A549 (cell line): ENCODE results near the gene PPP2R3A. TPM values are rescaled to one million over a fixed set of nuclear protein-coding genes. Genes with fewer than 3 reads are reported as not detected.

Source experiments
- ATAC-seq, 2 experiments: fragments of 200-7000 bp in 1 of 2; fragments of >200 bp in 1 of 2; cut with Nextera tagmentation in 1 of 2; cut with Tn5 transposase in 1 of 2; 3 replicates each; pipeline versions ENCODE4 v1.8.0 to v1.9.1; 2018 to 2020; ENCODE audit warnings: mild to moderate bottlenecking in 1 of 2, moderate library complexity in 1 of 2
- CTCF ChIA-PET: fragments of 300-600 bp; sonication (Branson Sonifier 250); formaldehyde crosslinking; extraction: SDS; loops from one replicate; lab custom pipeline; 2021; ENCODE audit warnings: antibody characterized with exemption, inconsistent platforms; lab: Yijun Ruan, JAX
- POLR2A ChIA-PET: fragments of 350-600 bp; formaldehyde crosslinking; extraction: SDS; loops from one replicate; lab custom pipeline; 2021; ENCODE audit warnings: antibody characterized with exemption, inconsistent platforms; lab: Yijun Ruan, JAX
- DNase-seq, 2 experiments: peaks; one replicate each; pipeline versions ENCODE4 v3.0.0 to v3.0.0-alpha.2; 2011 to 2016; ENCODE audit warnings: low read depth in 1 of 2, low spot score in 1 of 2
- FAIRE-seq: peaks from 2 replicates; lab custom pipeline; 2011; peaks lifted over from hg19 to GRCh38; lab: Jason Lieb, UNC
- H3K27ac ChIP-seq, 2 experiments: fragments of >200 bp; sonication (Bioruptor Twin); formaldehyde crosslinking; 3 replicates each; pipeline ENCODE4 v1.5.1; 2016 to 2017
- H3K4me1 ChIP-seq: fragments of >200 bp; sonication (Bioruptor Twin); formaldehyde crosslinking; 3 replicates; pipeline ENCODE4 v1.6.1; 2016
- H3K4me2 ChIP-seq: fragments of >200 bp; sonication (Bioruptor Twin); formaldehyde crosslinking; 3 replicates; pipeline ENCODE4 v1.6.1; 2016
- H3K4me3 ChIP-seq: fragments of >200 bp; sonication (Bioruptor Twin); formaldehyde crosslinking; 3 replicates; pipeline ENCODE4 v1.5.1; 2016
- H3K9me3 ChIP-seq: fragments of >200 bp; sonication (Bioruptor Twin); formaldehyde crosslinking; 3 replicates; pipeline ENCODE4 v1.6.1; 2016
- BCL3 ChIP-seq: fragments of >200 bp; sonication (Bioruptor Twin); formaldehyde crosslinking; IDR thresholded peaks from 3 replicates; pipeline ENCODE4 v1.6.1; 2016
- BHLHE40 ChIP-seq: IDR thresholded peaks from 2 replicates; pipeline ENCODE4 v1.6.1; 2012; ENCODE audit warnings: low read depth, low read length, inconsistent platforms
- CBX2 ChIP-seq: fragments of 200-600 bp; sonication (generic); IDR thresholded peaks from 2 replicates; pipeline ENCODE4 v1.6.1; 2016; ENCODE audit warnings: low read depth, mild to moderate bottlenecking, borderline replicate concordance
- CHD2 ChIP-seq: fragments of 150-350 bp; IDR thresholded peaks from 2 replicates; pipeline ENCODE4 v1.6.1; 2014; ENCODE audit warnings: low read length; ENCODE audit not compliant: partially characterized antibody
- CHD4 ChIP-seq: fragments of 200-600 bp; sonication (generic); IDR thresholded peaks from 2 replicates; pipeline ENCODE4 v1.6.1; 2016; ENCODE audit warnings: antibody characterized with exemption, mild to moderate bottlenecking, borderline replicate concordance
- EP300 ChIP-seq, 2 experiments: fragments of >200 bp; sonication (Bioruptor Twin); formaldehyde crosslinking; IDR thresholded peaks; 2 replicates in 1 of 2; 3 replicates in 1 of 2; pipeline ENCODE4 v1.6.1; 2016 to 2017
- FOSB ChIP-seq: fragments of 250-450 bp; sonication (Bioruptor Pico); IDR thresholded peaks from 2 replicates; pipeline ENCODE4 v1.5.0; 2020; ENCODE audit warnings: mild to moderate bottlenecking, moderate library complexity
- FOSL2 ChIP-seq, 2 experiments: fragments of 450-650 bp in 1 of 2; fragments of >200 bp in 1 of 2; sonication (Bioruptor Twin) in 1 of 2; formaldehyde crosslinking; IDR thresholded peaks; 2 replicates each; pipeline versions ENCODE4 v1.5.0 to v1.6.1; 2016 to 2020; ENCODE audit warnings: mild to moderate bottlenecking in 1 of 2, moderate library complexity in 1 of 2
- HOXA7 ChIP-seq: fragments of 250-450 bp; sonication (Bioruptor Pico); IDR thresholded peaks from 2 replicates; pipeline ENCODE4 v1.5.0; 2020; ENCODE audit warnings: mild to moderate bottlenecking, moderate library complexity
- MAFK ChIP-seq: fragments of 450-650 bp; IDR thresholded peaks from 2 replicates; pipeline ENCODE4 v1.6.1; 2014; ENCODE audit not compliant: partially characterized antibody
- NPAS2 ChIP-seq: fragments of 250-450 bp; sonication (Bioruptor Pico); IDR thresholded peaks from 2 replicates; pipeline ENCODE4 v1.8.0; 2022; ENCODE audit warnings: mild to moderate bottlenecking, moderate library complexity, borderline replicate concordance
- NR3C1 ChIP-seq: fragments of >200 bp; sonication (Bioruptor Twin); formaldehyde crosslinking; IDR thresholded peaks from 3 replicates; pipeline ENCODE4 v1.6.1; 2017
- RAD21 ChIP-seq, 2 experiments: fragments of >200 bp in 1 of 2; sonication (Bioruptor Twin) in 1 of 2; formaldehyde crosslinking in 1 of 2; IDR thresholded peaks in 1 of 2; conservative IDR thresholded peaks in 1 of 2; 2 replicates in 1 of 2; 3 replicates in 1 of 2; pipeline ENCODE4 v1.6.1; 2012 to 2018; ENCODE audit warnings: inconsistent platforms in 1 of 2
- RCOR1 ChIP-seq: fragments of 150-350 bp; IDR thresholded peaks from 2 replicates; pipeline ENCODE4 v1.6.1; 2014; ENCODE audit warnings: antibody characterized with exemption, low read length, low read depth
- RFX5 ChIP-seq: fragments of 450-650 bp; IDR thresholded peaks from 2 replicates; pipeline ENCODE4 v1.7.1; 2014; ENCODE audit warnings: antibody characterized with exemption, mild to moderate bottlenecking, moderate library complexity
- SMC3 ChIP-seq: fragments of >200 bp; sonication (Bioruptor Twin); formaldehyde crosslinking; IDR thresholded peaks from 3 replicates; pipeline ENCODE4 v1.6.1; 2018; ENCODE audit warnings: inconsistent platforms
- TP53 ChIP-seq: fragments of 250-450 bp; sonication (Bioruptor Pico); IDR thresholded peaks from 2 replicates; pipeline ENCODE4 v1.5.0; 2021; ENCODE audit warnings: mild to moderate bottlenecking, moderate library complexity
- ZC3H11A ChIP-seq: fragments of 450-650 bp; IDR thresholded peaks from 2 replicates; pipeline ENCODE4 v1.6.1; 2014; ENCODE audit warnings: antibody characterized with exemption, mild to moderate bottlenecking
- ZFP36 ChIP-seq: fragments of 450-650 bp; IDR thresholded peaks from 2 replicates; pipeline ENCODE4 v1.6.1; 2014; ENCODE audit warnings: borderline replicate concordance; ENCODE audit not compliant: partially characterized antibody
- ZSCAN20 ChIP-seq: fragments of 250-450 bp; sonication (Bioruptor Pico); IDR thresholded peaks from 2 replicates; pipeline ENCODE4 v1.8.0; 2022; ENCODE audit warnings: mild to moderate bottlenecking, moderate library complexity
- WGBS: methylation state at CpG from one replicate; pipeline ENCODE4 v1.1.6; 2017; ENCODE audit errors: missing lambda C conversion rate; 5-methylcytosine and 5-hydroxymethylcytosine counted together
- polyA plus RNA-seq, 4 experiments: library from polyadenylated mRNA; depleted of rRNA in 3 of 4; stranded (reverse); fragments of >200 nt; fragmentation: RNase III in 1 of 4; extraction: RNeasy Plus Mini Kit Qiagen cat#74134 plus additional on column Dnase treatment in 1 of 4; gene quantifications; 2 replicates in 3 of 4; 3 replicates in 1 of 4; pipeline ENCODE4 v1.2.3, GENCODE V29; 2011 to 2017
- TF ChIP-seq, protein P1 (sequence below): fragments of 150-350 bp; IDR thresholded peaks from 2 replicates; pipeline ENCODE4 v1.6.1; 2014; ENCODE audit warnings: low read depth, mild to moderate bottlenecking, low read length
- TF ChIP-seq, protein P2 (sequence below): IDR thresholded peaks from 2 replicates; pipeline ENCODE4 v1.6.1; 2012

PPP2R3A gene
- polyA plus RNA-seq, 2 of the 4 experiments (the other 2 are of a cell fraction) = 1.9 to 3.2 TPM

GRCh38 chr3:136192831-136193230 lies 227.3 kb downstream of the PPP2R3A start:
- DNase-seq (no peak), ATAC-seq (no peak), FAIRE-seq (no peak)
- POLR2A ChIA-PET = interaction anchor here (0.7 kb wide), 1 partner anchor 14 kb away, joined by 3 read pairs; no protein-coding TSS in a partner anchor
- WGBS = 10% methylated on average over 2 of the region's 2 CpGs
- H3K4me1 ChIP-seq = peaks cover 22% of the 10 kb centered on the region
- CTCF ChIA-PET = no interaction called here
- H3K27ac ChIP-seq = 0 out of 6 replicates have a peak overlapping the region, but pooled peaks of 1 of the 2 experiments have one; percentile 8
- peak overlapping the region; percentile 91 for H3K4me2 ChIP-seq
- TF ChIP-seq ZSCAN20 (CRISPR knock-in tag) (no peak), CBX2 (no peak), ZFP36 (no peak), CHD4 (no peak), EP300 (IDR thresholded peaks at IDR 0.05) (no peak)
- H3K9me3 ChIP-seq = no peaks in the 10 kb centered on the region
- peak overlapping the region; percentile 82 for H3K4me3 ChIP-seq

DNA sequence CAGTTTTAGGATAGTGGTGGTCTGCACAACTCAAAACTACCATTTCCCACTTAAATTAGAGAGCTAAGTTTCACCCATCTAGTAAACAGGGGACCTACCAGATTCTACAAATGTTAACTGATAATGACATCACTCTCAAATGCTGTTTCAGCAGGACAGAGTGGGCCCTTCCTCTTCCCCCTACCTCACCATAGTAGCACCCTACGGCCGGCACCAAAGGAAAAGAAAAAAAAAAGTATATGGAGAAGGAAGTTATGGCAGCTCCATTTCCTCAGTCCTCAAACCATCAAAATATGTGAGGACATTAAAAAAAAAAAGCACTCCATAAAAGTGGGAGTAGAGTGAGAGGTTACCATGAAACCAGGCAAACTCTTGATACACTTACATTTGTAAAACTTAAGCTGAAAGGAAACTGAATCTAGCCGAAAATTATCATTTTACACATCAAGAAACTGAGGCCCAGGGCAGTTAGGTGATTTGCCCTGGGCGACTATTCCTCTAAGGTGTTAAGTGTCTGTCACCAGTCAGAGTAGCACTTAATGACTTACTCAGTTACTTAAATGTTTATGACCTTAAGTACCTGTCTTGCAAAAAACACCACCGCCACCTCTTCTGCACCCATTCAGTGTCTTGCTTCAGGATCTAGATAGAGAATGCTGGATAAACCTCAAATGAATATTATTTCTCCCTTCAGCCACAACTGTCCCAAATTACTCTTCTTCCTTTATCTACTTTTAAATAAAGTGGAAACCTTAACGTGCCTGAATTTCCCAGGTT lies 227.9 kb downstream of the PPP2R3A start:
- ATAC-seq (no peak), FAIRE-seq (no peak), DNase-seq (no peak)
- H3K4me2 ChIP-seq = peak overlapping the region; percentile 91
- POLR2A ChIA-PET = interaction anchor here (0.7 kb wide), 1 partner anchor 14 kb away, joined by 3 read pairs; no protein-coding TSS in a partner anchor
- CTCF ChIA-PET = interaction anchor here (0.6 kb wide), 1 partner anchor 578 kb away, joined by 3 read pairs; no protein-coding TSS in a partner anchor
- peaks cover 19% of the 10 kb centered on the region for H3K4me1 ChIP-seq
- H3K9me3 ChIP-seq = peaks cover 3% of the 10 kb centered on the region; the same call in 1 of the 3 replicates
- H3K4me3 ChIP-seq = peak overlapping the region; percentile 82
- H3K27ac ChIP-seq = 0 out of 6 replicates have a peak overlapping the region, but pooled peaks of 1 of the 2 experiments have one; percentile 12
- 2% methylated on average over 6 of the region's 6 CpGs for WGBS
- TF ChIP-seq, protein P1, sequence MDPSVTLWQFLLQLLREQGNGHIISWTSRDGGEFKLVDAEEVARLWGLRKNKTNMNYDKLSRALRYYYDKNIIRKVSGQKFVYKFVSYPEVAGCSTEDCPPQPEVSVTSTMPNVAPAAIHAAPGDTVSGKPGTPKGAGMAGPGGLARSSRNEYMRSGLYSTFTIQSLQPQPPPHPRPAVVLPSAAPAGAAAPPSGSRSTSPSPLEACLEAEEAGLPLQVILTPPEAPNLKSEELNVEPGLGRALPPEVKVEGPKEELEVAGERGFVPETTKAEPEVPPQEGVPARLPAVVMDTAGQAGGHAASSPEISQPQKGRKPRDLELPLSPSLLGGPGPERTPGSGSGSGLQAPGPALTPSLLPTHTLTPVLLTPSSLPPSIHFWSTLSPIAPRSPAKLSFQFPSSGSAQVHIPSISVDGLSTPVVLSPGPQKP = no peak
- TF ChIP-seq HOXA7 (no peak), FOSL2 (IDR thresholded peaks at IDR 0.05) (no peak), FOSL2 (CRISPR knock-in tag; IDR thresholded peaks at IDR 0.05) (no peak), BCL3 (no peak), ZC3H11A (no peak), MAFK (no peak), ZFP36 (no peak), NR3C1 (no peak), RAD21 (conservative IDR thresholded peaks at IDR 0.05 in 1 of 2, IDR thresholded peaks at IDR 0.05 in 1 of 2) (no peak), NPAS2 (CRISPR knock-in tag) (no peak), TP53 (no peak), SMC3 (no peak), CHD2 (no peak), CHD4 (no peak), RFX5 (no peak), RCOR1 (no peak), BHLHE40 (no peak), FOSB (no peak)
- TF ChIP-seq, protein P2, sequence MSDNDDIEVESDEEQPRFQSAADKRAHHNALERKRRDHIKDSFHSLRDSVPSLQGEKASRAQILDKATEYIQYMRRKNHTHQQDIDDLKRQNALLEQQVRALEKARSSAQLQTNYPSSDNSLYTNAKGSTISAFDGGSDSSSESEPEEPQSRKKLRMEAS = no peak
